HG02852 (cell line): ENCODE results near the gene KLHL7.
"Not testable (repeated sequence)": the region's sequence is repeated elsewhere in the genome, so short reads cannot be mapped to it uniquely, and the experiment has no call there.

Experiments used
- ATAC-seq: cut with Tn5 transposase; IDR thresholded peaks from one replicate; pipeline ENCODE4 v1.9.1; 2021; ENCODE audit warnings: mild to moderate bottlenecking, moderate library complexity; ENCODE audit not compliant: unreplicated experiment

Gene KLHL7

GRCh38 chr7:23106823-23107663 lies 1.5 kb downstream of the KLHL7 start:
- ATAC-seq = no peak

- ATAC-seq = no peak
Measured at GRCh38 chr7:23107781-23108180, 2.2 kb downstream of the KLHL7 start.

- no peak for ATAC-seq
Measured at GRCh38 chr7:23108995-23109394, 3.4 kb downstream of the KLHL7 start.

GRCh38 chr7:23109470-23109869 lies 3.9 kb downstream of the KLHL7 start:
- ATAC-seq = no peak

GRCh38 chr7:23114896-23115295 lies 9.3 kb downstream of the KLHL7 start:
- ATAC-seq = no peak

GRCh38 chr7:23115991-23116390 lies 10.4 kb downstream of the KLHL7 start:
- no peak for ATAC-seq

- ATAC-seq = no peak
Measured at GRCh38 chr7:23117841-23118240, 12.3 kb downstream of the KLHL7 start.

GRCh38 chr7:23120106-23120505 lies 14.5 kb downstream of the KLHL7 start:
- ATAC-seq = no peak

GRCh38 chr7:23121165-23121564 lies 15.6 kb downstream of the KLHL7 start:
- no peak for ATAC-seq

GRCh38 chr7:23123007-23123406 lies 17.4 kb downstream of the KLHL7 start:
- no peak for ATAC-seq

GRCh38 chr7:23123465-23123864 lies 17.9 kb downstream of the KLHL7 start:
- ATAC-seq = no peak

- ATAC-seq = no peak
Measured at GRCh38 chr7:23129036-23129435, 23.5 kb downstream of the KLHL7 start.

- ATAC-seq = not testable (repeated sequence)
Measured at GRCh38 chr7:23131799-23132198, 26.2 kb downstream of the KLHL7 start.

- no peak for ATAC-seq
Measured at GRCh38 chr7:23133797-23134196, 28.2 kb downstream of the KLHL7 start.

GRCh38 chr7:23135755-23136154 lies 30.2 kb downstream of the KLHL7 start:
- ATAC-seq = no peak

GRCh38 chr7:23136216-23136615 lies 30.6 kb downstream of the KLHL7 start:
- no peak for ATAC-seq

GRCh38 chr7:23157679-23158078 lies 52.1 kb downstream of the KLHL7 start:
- no peak for ATAC-seq

- no peak for ATAC-seq
Measured at GRCh38 chr7:23158546-23158945, 53.0 kb downstream of the KLHL7 start.

GRCh38 chr7:23161482-23161881 lies 55.9 kb downstream of the KLHL7 start:
- ATAC-seq = no peak

- no peak for ATAC-seq
Measured at GRCh38 chr7:23164846-23165245, 59.3 kb downstream of the KLHL7 start.

GRCh38 chr7:23165316-23165715 lies 59.7 kb downstream of the KLHL7 start:
- no peak for ATAC-seq

- ATAC-seq = no peak
Measured at GRCh38 chr7:23167691-23168090, 62.1 kb downstream of the KLHL7 start.
